22Rv1 (cell line): ENCODE data around the gene ADAM8.
A peak's percentile ranks its signal among the peaks of the same experiment; 100 is the strongest.
"Not testable (repeated sequence)": the region's sequence is repeated elsewhere in the genome, so short reads cannot be mapped to it uniquely, and the experiment has no call there.

Experiments
- H3K27ac ChIP-seq: fragments of 450-650 bp; 2 replicates; pipeline ENCODE4 v1.5.1; 2017
- CTCF ChIP-seq: fragments of 450-650 bp; IDR thresholded peaks from 2 replicates; pipeline ENCODE4 v1.5.1; 2017; ENCODE audit warnings: mild to moderate bottlenecking
- ZFX ChIP-seq: fragments of 450-650 bp; IDR thresholded peaks from 2 replicates; pipeline ENCODE4 v1.6.1; 2017; ENCODE audit warnings: antibody characterized with exemption, borderline replicate concordance

Gene ADAM8

DNA sequence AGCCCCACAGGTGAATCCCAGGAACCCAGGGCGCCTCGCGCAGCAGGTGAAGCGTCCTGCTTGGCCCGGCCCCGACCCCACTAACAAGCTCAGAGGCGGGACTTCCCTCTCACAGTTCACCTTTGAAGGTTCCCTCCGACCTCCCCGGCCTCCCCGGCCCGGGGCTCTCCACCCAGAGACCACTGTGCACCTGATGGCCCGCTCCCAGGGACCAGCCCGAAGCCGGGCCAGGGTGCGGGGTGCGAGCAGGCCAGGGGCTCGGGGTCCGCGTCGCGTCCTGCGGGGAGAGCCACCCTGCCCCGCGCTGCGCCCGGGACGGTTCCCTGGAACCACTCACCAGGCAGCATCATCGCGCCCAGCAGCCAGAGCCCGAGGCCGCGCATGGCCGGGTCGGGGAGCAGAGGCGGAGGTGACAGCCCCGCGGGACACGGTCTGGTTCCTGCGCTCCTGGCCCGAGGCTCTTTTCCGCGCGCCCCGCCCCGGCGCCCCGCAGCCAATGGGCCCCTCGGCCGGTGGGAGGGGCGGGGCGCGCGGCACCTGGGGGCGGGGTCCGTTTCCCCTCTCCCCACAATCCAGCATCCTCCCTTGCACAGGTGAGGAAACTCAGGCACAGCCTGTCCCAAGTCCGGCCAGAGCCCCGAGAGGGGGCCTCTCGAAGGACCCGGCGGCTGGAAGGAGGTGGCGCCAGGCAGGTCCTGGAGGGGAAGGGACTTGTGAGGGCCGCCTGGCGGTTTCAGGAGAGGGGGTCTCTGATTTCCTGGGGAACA lies at the start of gene ADAM8:
TSS of gene ADAM8 (minus strand) at position 434 of the 767 bp plus-strand sequence. CDS start at position 383, 51 bp downstream.
- H3K27ac ChIP-seq: no peak within 1 kb of the TSS
- no peak for TF ChIP-seq CTCF
- TF ChIP-seq ZFX: no peak

DNA sequence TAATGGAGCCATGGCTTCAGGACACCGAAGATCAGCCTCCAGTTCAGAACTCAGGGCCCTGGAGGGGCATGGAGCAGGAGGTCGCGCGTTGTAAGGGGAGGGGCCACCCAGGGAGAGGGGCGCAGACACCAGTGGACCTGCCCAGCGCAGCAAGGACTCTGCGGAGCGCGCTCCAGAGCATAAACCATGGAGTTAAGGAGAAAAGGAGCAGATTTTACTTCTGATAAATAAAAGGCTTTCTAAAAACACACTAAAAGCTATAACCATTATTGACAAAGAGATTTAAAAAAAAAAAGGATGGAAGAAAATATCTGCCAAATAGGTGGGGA lies 49.5 kb upstream of the ADAM8 start:
- no peak for TF ChIP-seq ZFX
- no peak for TF ChIP-seq CTCF

DNA sequence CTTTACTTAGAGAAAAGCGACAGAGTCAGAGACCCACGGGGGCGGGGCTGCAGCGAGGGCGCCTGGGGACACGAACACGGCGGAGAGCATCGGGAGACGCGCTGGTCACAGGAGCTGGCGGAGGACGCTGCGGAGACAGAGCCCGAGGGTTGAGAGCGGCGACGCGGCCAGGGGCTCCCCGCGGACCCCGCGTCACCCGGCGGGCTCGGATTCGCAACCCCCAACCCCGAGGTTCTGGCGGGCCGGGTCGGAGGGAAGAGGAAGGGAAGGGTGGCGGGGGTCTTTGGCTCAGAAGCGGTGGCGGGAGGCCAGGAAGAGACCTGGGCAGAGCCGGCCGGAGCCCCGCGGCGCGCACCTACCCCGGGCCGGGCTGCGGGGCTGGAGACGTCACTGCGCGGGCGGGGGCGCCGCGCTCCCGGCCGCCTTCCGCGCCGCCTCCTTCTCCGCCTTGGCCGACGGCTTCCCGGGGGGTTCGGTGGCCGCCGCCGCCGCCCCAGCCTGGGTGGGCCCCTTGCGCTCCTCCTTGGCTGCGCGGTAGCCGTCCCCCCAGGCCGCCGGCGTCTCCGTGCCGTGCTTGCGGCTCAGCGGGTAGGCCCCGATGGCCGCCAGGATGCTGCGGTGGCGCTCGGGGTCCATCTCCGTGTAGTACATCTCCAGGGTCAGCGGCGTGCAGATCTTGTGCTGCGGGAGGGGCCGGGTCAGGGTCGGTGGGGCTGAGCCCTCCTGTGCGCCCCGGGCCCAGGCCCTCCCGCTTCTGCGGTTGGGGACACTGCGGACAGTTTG lies 49.0 kb upstream of the ADAM8 start:
- peak overlapping the region; percentile 78 for H3K27ac ChIP-seq
- TF ChIP-seq ZFX (no peak), CTCF (no peak)

More for the DNA sequence above, 49.5 kb upstream of the ADAM8 start:
- peak overlapping the region; percentile 78; the same call in 1 of the 2 replicates for H3K27ac ChIP-seq

GRCh38 chr10:133324857-133325260 lies 48.2 kb upstream of the ADAM8 start:
- TF ChIP-seq CTCF: no peak
- no peak for TF ChIP-seq ZFX
- peak overlapping the region; percentile 78 for H3K27ac ChIP-seq

DNA sequence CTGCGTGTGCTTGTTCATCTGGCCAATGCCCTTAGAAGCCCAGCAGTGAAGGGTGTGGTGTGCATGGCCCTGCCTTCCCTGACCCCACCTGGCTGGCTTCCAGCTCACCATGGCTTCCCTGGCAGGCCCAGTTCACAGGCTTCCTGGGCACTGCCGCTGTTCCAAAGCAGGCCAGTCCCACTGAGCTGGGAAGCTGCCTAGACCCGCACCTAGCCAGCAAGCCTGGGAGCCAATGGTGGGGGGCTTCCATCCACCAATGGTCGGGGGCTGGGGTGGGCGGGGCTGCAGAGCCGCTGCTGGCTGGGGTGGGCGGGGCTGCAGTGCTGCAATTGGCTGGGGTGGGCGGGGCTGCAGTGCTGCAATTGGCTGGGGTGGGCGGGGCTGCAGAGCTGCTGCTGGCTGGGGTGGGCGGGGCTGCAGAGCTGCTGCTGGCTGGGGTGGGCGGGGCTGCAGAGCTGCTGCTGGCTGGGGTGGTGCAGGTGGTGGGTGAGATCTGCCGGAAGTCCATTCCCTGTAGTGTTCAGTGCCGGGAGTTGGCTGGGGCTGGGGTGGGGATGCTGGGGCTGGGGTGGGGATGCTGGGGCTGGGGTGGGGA lies 47.6 kb upstream of the ADAM8 start:
- peak overlapping the region; percentile 78 for H3K27ac ChIP-seq
- TF ChIP-seq CTCF (no peak), ZFX (no peak)

DNA sequence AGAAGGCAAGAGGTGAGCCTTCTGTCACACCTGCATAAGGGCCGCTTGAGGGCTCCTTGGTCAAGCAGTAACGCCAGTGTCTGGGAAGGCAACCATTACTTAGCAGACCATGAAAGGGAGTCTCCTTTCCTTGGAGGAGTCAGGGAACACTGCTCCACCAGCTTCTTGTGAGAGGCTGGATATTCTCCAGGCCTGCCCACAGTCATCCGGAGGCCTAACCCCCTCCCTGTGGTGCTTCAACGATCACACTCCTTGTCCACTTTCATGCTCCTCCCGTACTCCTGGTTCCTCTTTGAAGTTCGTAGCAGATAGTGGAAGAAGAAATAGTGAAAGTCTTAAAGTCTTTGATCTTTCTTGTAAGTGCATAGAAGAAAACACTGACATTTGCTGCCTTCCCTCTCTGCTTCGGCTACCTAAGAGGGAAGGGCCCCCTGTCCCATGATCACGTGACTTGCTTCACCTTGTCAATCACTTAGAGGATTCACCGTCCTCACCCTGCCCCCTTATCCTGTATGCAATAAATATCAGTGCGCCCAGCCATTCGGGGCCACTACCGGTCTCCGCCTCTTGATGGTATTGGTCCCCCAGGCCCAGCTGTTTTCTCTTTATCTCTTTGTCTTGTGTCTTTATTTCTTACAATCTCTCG lies 45.5 kb upstream of the ADAM8 start:
- H3K27ac ChIP-seq: not testable (repeated sequence)

- H3K27ac ChIP-seq: not testable (repeated sequence)
Observed at GRCh38 chr10:133320852-133321422, 44.3 kb upstream of the ADAM8 start.
